Left lung (tissue), 10 donors: Measurements from ENCODE around the gene NPC1. TPM values are rescaled to one million over a fixed set of nuclear protein-coding genes. Genes with fewer than 3 reads are reported as not detected.

Experiments
- ATAC-seq: fragments of 200-7000 bp; cut with Tn5 transposase; one replicate; pipeline ENCODE4 v1.9.1; 2020; ENCODE audit warnings: moderate library complexity
- DNase-seq, 4 donors: peaks; one replicate each; pipeline ENCODE4 v3.0.0-alpha.2; 2013 to 2020
- H3K27ac ChIP-seq, 2 donors: fragments of 200-600 bp; sonication (generic) in 1 of 2; one replicate each; pipeline versions ENCODE4 v1.5.0 to v1.8.0; 2020 to 2021
- H3K27me3 ChIP-seq, 2 donors: fragments of 200-600 bp; sonication (generic) in 1 of 2; one replicate each; pipeline versions ENCODE4 v1.5.0 to v1.8.0; 2020 to 2021
- H3K36me3 ChIP-seq, 2 donors: fragments of 200-600 bp; sonication (generic) in 1 of 2; one replicate each; pipeline versions ENCODE4 v1.5.0 to v1.8.0; 2020 to 2021
- H3K4me1 ChIP-seq, 2 donors: fragments of 200-600 bp; one replicate each; pipeline ENCODE4 v1.8.0; 2021
- H3K4me3 ChIP-seq, 2 donors: fragments of 200-600 bp; sonication (generic) in 1 of 2; one replicate each; pipeline versions ENCODE4 v1.5.0 to v1.8.0; 2020 to 2021; ENCODE audit warnings: mild to moderate bottlenecking in 1 of 2
- H3K9me3 ChIP-seq, 2 donors: fragments of 200-600 bp; sonication (generic) in 1 of 2; one replicate each; pipeline versions ENCODE4 v1.5.0 to v1.8.0; 2020 to 2021
- intact Hi-C, 2 donors: fragments of 100-400 bp; cut with DNase I; formaldehyde crosslinking; loops; one replicate each; pipeline versions ENCODE4 v1.11.2 to v1.14.2; 2022
- polyA plus RNA-seq, 6 donors: library from polyadenylated mRNA; unstranded; fragments of 120-200 nt; gene quantifications; one replicate each; pipeline ENCODE4 v1.2.1, GENCODE V29; 2013; ENCODE audit not compliant: insufficient read length in 6 of 6
- total RNA-seq, 2 donors: library from RNA; stranded (reverse); fragmentation: NEBNext Ultra II Directional; extraction: Animal tissue kit (Norgen Biotek cat#: 25700); gene quantifications; one replicate each; pipeline ENCODE4 v1.2.1, GENCODE V29; 2021
- TF ChIP-seq, protein P1 (sequence below), 2 donors: fragments of 200-600 bp; sonication (generic) in 1 of 2; IDR thresholded peaks; one replicate each; pipeline versions ENCODE4 v1.5.0 to v1.8.0; 2021; ENCODE audit warnings: antibody characterized with exemption in 2 of 2
- donor health status: DM: no; HTN: yes; CAD: no.
- donor health status: DM: no; HTN: no; CAD: no.

The NPC1 gene
- total and polyA plus RNA-seq, 8 donors = 23.9 to 138 (median 27.4) TPM

DNA sequence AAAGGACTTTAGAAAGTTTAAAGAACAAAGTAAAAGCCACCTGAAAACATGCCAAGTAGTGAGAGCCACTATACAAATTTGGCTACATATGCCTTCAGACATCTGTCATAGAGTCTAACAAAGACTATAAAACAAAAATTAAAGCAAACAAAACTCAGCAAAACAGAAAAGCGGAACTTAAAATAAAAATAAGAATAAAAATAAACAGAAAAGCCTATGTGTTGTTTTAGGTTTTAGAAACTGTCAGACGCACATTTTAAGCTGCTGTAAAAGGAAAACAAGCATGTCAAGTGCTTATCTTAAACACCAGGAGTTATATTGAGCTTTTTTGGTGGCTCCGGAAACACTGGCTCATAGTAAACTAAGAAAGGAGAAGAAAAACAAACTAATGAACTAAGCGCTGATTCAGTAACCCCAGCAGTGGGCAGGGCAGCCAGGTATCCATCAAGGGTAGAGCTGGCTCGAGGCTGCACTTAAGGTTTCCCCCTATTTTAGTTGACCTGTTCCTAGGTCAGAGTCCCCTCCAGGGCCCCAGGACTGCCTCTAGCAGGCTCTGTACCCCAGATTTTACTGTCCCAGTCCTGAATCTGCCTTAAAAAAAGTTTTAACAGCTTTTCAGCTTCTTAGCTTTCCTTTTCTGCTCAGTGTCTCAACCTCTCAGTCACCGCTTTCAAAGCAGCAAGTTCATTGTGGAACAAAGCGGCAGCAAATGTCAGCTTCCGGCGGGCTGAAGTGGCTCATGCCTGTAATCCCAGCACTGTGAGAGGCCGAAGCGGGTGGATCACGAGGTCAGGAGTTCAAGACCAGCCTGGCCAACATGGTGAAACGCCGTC lies 98.4 kb downstream of the NPC1 start:
- ATAC-seq (peak; percentile 89), DNase-seq (peak in 3 of 4 donors; percentile 43 to 81 (median 54))
- H3K27ac ChIP-seq = peak overlapping the region; percentile 83 to 92
- no peaks in the 10 kb centered on the region for H3K9me3 ChIP-seq
- no peaks in the 10 kb centered on the region for H3K27me3 ChIP-seq
- TF ChIP-seq, protein P1, sequence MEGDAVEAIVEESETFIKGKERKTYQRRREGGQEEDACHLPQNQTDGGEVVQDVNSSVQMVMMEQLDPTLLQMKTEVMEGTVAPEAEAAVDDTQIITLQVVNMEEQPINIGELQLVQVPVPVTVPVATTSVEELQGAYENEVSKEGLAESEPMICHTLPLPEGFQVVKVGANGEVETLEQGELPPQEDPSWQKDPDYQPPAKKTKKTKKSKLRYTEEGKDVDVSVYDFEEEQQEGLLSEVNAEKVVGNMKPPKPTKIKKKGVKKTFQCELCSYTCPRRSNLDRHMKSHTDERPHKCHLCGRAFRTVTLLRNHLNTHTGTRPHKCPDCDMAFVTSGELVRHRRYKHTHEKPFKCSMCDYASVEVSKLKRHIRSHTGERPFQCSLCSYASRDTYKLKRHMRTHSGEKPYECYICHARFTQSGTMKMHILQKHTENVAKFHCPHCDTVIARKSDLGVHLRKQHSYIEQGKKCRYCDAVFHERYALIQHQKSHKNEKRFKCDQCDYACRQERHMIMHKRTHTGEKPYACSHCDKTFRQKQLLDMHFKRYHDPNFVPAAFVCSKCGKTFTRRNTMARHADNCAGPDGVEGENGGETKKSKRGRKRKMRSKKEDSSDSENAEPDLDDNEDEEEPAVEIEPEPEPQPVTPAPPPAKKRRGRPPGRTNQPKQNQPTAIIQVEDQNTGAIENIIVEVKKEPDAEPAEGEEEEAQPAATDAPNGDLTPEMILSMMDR (IDR thresholded peaks at IDR 0.05) = no peak
- H3K4me1 ChIP-seq = peaks cover 0 to 14% of the 10 kb centered on the region in 2 donors
- peak overlapping the region in 1 of 2 donors; percentile 25 for H3K4me3 ChIP-seq
- H3K36me3 ChIP-seq = peaks cover 0 to 8% of the 10 kb centered on the region in 2 donors
- intact Hi-C loops = no loop called here

DNA sequence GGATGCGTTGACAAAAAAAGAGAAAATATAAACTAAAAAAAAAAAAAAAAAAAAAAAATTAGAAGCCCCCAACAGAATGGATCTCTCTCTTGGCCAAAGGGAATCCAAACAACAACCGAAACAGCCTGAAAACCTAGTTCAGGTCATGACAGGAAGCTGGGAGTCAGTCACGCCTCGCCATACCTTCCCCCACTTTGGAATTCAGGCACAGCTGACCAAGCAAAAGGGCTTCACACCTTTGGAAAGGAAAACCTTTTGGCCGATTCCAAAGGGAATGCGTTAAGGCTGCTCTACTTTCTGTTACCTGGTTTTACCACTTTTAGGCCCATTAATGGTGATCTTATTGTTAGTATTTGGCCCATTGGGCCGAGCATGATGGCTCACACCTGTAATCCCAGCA lies 100.9 kb downstream of the NPC1 start:
- intact Hi-C loops = no loop called here
- Histone ChIP-seq H3K4me1 (peaks cover 0 to 14% of the 10 kb centered on the region in 2 donors), H3K27ac (no peak overlapping the region), H3K36me3 (peaks cover 4 to 34% of the 10 kb centered on the region in 2 donors), H3K27me3 (no peaks in the 10 kb centered on the region), H3K4me3 (no peak overlapping the region), H3K9me3 (no peaks in the 10 kb centered on the region)
- no peak for ATAC-seq
- TF ChIP-seq, protein P1 (IDR thresholded peaks at IDR 0.05) = no peak
- DNase-seq = no peak

DNA sequence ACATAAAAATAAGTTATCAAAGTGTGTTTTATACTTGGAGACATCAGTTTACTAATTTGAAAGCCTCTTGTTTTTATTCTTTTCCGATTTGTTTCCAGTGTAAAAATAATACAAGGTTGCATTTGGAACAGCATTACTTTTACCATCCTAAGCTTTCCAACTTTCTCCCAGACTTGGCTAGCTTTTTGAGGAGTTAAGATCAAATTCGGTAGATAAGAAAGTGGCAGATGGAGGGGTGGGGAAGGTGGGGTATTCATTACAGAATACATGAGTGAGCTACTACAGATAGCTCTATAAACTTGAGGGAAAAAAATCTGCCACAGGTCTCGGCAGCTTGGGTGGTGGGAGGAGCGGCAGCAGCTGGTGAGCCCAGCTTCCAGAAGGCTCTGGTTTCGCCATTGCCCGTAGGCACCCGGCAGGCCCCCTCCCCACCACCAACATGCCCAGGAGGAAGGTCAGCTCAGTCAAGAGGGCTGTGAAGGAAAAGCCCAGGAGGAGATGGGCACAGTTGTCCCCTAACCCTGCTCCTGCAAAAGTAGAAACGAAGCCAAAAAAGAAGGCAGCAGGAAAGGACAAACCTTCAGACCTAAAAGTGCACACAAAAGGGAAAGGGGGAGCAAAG lies 101.6 kb downstream of the NPC1 start:
- ATAC-seq (no peak), DNase-seq (no peak)
- Histone ChIP-seq H3K27ac (no peak overlapping the region), H3K27me3 (no peaks in the 10 kb centered on the region), H3K36me3 (peaks cover 4 to 40% of the 10 kb centered on the region in 2 donors), H3K4me1 (peaks cover 0 to 14% of the 10 kb centered on the region in 2 donors), H3K4me3 (no peak overlapping the region), H3K9me3 (no peaks in the 10 kb centered on the region)
- intact Hi-C loops = no loop called here
- TF ChIP-seq, protein P1 (IDR thresholded peaks at IDR 0.05) = no peak

Other genes with a start within 250 kb of the NPC1 start
- gene RIOK3, start 133.2 kb downstream of the NPC1 start, total RNA-seq = 10 to 100 TPM; 55.3 to 63.0 TPM
- gene RIOK3, start 133.2 kb downstream of the NPC1 start, polyA plus RNA-seq = 10 to 100 TPM; 62.4 to 79.7 (median 70.9) TPM
- 10 to 100 TPM; 37.6 to 37.9 TPM for gene RMC1, start 83.0 kb downstream of the NPC1 start, total RNA-seq
- 10 to 100 TPM; 23.5 to 29.3 (median 25.4) TPM for gene RMC1, start 83.0 kb downstream of the NPC1 start, polyA plus RNA-seq
- 10 to 100 TPM; 23.1 to 51.9 TPM for gene ANKRD29, start 76.4 kb upstream of the NPC1 start, total RNA-seq
- gene ANKRD29, start 76.4 kb upstream of the NPC1 start, polyA plus RNA-seq = 10 to 100 TPM; 37.5 to 75.5 (median 54.0) TPM
- gene LAMA3, start 102.9 kb upstream of the NPC1 start, total RNA-seq = 100 to 1,000 TPM in 1 of 2 donors, 10 to 100 TPM in 1; 42.8 to 142 TPM
- 100 to 1,000 TPM in 5 of 6 donors, 10 to 100 TPM in 1; 82.9 to 207 (median 141) TPM for gene LAMA3, start 102.9 kb upstream of the NPC1 start, polyA plus RNA-seq